Neuronal stem cell (in vitro differentiated cells): ENCODE results near the gene MACROD2.
A peak's percentile ranks its signal among the peaks of the same experiment; 100 is the strongest.

Experiments
- DNase-seq: peaks from one replicate; pipeline ENCODE4 v3.0.0-alpha.2; 2013; ENCODE audit warnings: low spot score
- H2AFZ ChIP-seq: one replicate; pipeline ENCODE4 v1.6.1; 2013; ENCODE audit warnings: mild to moderate bottlenecking, low read length, inconsistent platforms
- H2AK5ac ChIP-seq: 2 replicates; pipeline ENCODE4 v1.6.1; 2013; ENCODE audit warnings: low read depth, mild to moderate bottlenecking, inconsistent platforms, low read length, moderate library complexity, mixed read lengths
- H2BK120ac ChIP-seq: 2 replicates; pipeline ENCODE4 v1.6.1; 2013; ENCODE audit warnings: low read depth, mild to moderate bottlenecking, inconsistent platforms, low read length, moderate library complexity, mixed read lengths
- H2BK12ac ChIP-seq: one replicate; pipeline ENCODE4 v1.6.1; 2013; ENCODE audit warnings: low read length, inconsistent platforms
- H2BK15ac ChIP-seq: 2 replicates; pipeline ENCODE4 v1.6.1; 2013; ENCODE audit warnings: mild to moderate bottlenecking, low read length, inconsistent platforms, mixed read lengths
- H2BK5ac ChIP-seq: one replicate; pipeline ENCODE4 v1.6.1; 2013; ENCODE audit warnings: inconsistent platforms, mild to moderate bottlenecking, low read length, moderate library complexity
- H3K14ac ChIP-seq: one replicate; pipeline ENCODE4 v1.6.1; 2013; ENCODE audit warnings: low read length, inconsistent platforms
- H3K18ac ChIP-seq: 2 replicates; pipeline ENCODE4 v1.6.1; 2013; ENCODE audit warnings: low read length, inconsistent platforms
- H3K23ac ChIP-seq: 2 replicates; pipeline ENCODE4 v1.6.1; 2013; ENCODE audit warnings: low read depth, mild to moderate bottlenecking, mixed read lengths, low read length, inconsistent platforms; ENCODE audit not compliant: poor library complexity
- H3K27ac ChIP-seq: replicated peaks from 3 replicates; pipeline ENCODE4 v1.5.1; 2013; ENCODE audit warnings: low read length, inconsistent platforms
- H3K27me3 ChIP-seq, 3 experiments: 2 replicates each; pipeline ENCODE4 v1.6.1; 2013; ENCODE audit warnings: low read length in 3 of 3, mild to moderate bottlenecking in 2 of 3, inconsistent platforms in 1 of 3, low read depth in 1 of 3, mixed read lengths in 1 of 3, moderate library complexity in 1 of 3; ENCODE audit not compliant: control insufficient read depth in 3 of 3, insufficient read depth in 3 of 3
- H3K36me3 ChIP-seq, 2 donors: replicated peaks in 1 of 2; 2 replicates each; pipeline ENCODE4 v1.6.1; 2013; ENCODE audit warnings: low read length in 2 of 2; ENCODE audit not compliant: control insufficient read depth in 2 of 2, insufficient read depth in 2 of 2
- H3K4ac ChIP-seq: 2 replicates; pipeline ENCODE4 v1.6.1; 2013; ENCODE audit warnings: inconsistent platforms, mild to moderate bottlenecking, low read length, moderate library complexity
- H3K4me1 ChIP-seq, 2 donors: 1 replicate in 1 of 2; 2 replicates in 1 of 2; pipeline ENCODE4 v1.6.1; 2013; ENCODE audit warnings: low read length in 2 of 2, low read depth in 1 of 2; ENCODE audit not compliant: control insufficient read depth in 2 of 2, insufficient read depth in 1 of 2
- H3K4me2 ChIP-seq: one replicate; pipeline ENCODE4 v1.6.1; 2013; ENCODE audit warnings: mild to moderate bottlenecking, low read length, inconsistent platforms; ENCODE audit not compliant: insufficient read depth, poor library complexity, severe bottlenecking
- H3K4me3 ChIP-seq, 2 donors: 2 replicates each; pipeline ENCODE4 v1.5.1; 2013; ENCODE audit warnings: low read length in 2 of 2, mild to moderate bottlenecking in 2 of 2, inconsistent platforms in 1 of 2, moderate library complexity in 1 of 2
- H3K79me1 ChIP-seq: one replicate; pipeline ENCODE4 v1.6.1; 2013; ENCODE audit warnings: low read depth, mild to moderate bottlenecking, inconsistent platforms, low read length, moderate library complexity
- H3K9ac ChIP-seq: one replicate; pipeline ENCODE4 v1.6.1; 2013; ENCODE audit warnings: mild to moderate bottlenecking, low read depth, low read length, inconsistent platforms; ENCODE audit not compliant: poor library complexity
- H3K9me3 ChIP-seq, 2 donors: replicated peaks in 1 of 2; 2 replicates each; pipeline versions ENCODE3 to v1.6.1; 2013; ENCODE audit warnings: low read length in 2 of 2, mild to moderate bottlenecking in 2 of 2, inconsistent platforms in 1 of 2, low read depth in 1 of 2, mixed read lengths in 1 of 2, moderate library complexity in 1 of 2; ENCODE audit not compliant: control insufficient read depth in 2 of 2, insufficient read depth in 1 of 2
- H4K8ac ChIP-seq: one replicate; pipeline ENCODE4 v1.6.1; 2013; ENCODE audit warnings: low read depth, mild to moderate bottlenecking, inconsistent platforms, low read length, moderate library complexity
- H4K91ac ChIP-seq: one replicate; pipeline ENCODE4 v1.6.1; 2013; ENCODE audit warnings: low read length, low read depth, mild to moderate bottlenecking, inconsistent platforms; ENCODE audit not compliant: poor library complexity
- WGBS, 2 donors: extraction: QIAGEN DNeasy Blood & Tissue Kit; methylation state at CpG; one replicate each; pipeline ENCODE4 v1.1.7; 2013; ENCODE audit warnings: missing lambda C conversion rate in 2 of 2, mixed read lengths in 1 of 2; ENCODE audit not compliant: insufficient read length in 2 of 2, insufficient replicate concordance in 1 of 2; ENCODE audit errors: extremely low coverage in 2 of 2; 5-methylcytosine and 5-hydroxymethylcytosine counted together

The MACROD2 gene

DNA sequence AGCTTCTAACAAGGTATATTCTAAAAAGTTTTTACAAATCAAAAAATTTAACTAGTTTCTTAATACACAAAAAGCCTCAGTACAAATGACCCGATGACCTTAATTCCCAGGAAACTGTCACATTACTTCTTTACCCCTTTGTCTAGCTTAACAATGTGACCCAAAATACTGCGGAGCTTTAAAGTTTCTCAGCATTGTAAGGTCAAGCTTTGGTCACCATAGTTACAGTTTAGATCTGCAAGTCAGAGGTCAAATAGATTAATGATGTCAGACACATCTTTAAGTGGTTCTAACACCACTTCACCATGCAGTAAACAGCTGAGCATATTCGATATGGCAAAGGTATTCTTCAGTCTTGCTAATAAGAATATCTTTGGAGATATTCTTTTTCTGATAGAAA, 378.9 kb downstream of the MACROD2 start:
- no peaks in the 10 kb centered on the region for H3K9me3 ChIP-seq
- no peak overlapping the region for H3K23ac ChIP-seq
- no peaks in the 10 kb centered on the region for H3K79me1 ChIP-seq
- no peak overlapping the region for H3K4me2 ChIP-seq
- no peaks in the 10 kb centered on the region for H3K36me3 ChIP-seq
- no peaks in the 10 kb centered on the region for H3K27me3 ChIP-seq
- no peak overlapping the region for H3K27ac ChIP-seq
- H2BK5ac ChIP-seq = no peak overlapping the region
- H3K14ac ChIP-seq = no peak overlapping the region
- peak; percentile 77 for DNase-seq
- no peak overlapping the region for H3K18ac ChIP-seq
- H3K4me3 ChIP-seq = no peak overlapping the region
- H3K4ac ChIP-seq = no peak overlapping the region
- H2AFZ ChIP-seq = no peak overlapping the region
- H2AK5ac ChIP-seq = no peak overlapping the region
- H3K4me1 ChIP-seq = peaks cover 12 to 26% of the 10 kb centered on the region in 2 donors
- no CpG with 5 or more reads among the region's 3 CpGs for WGBS, 2 donors
- H3K9ac ChIP-seq = no peak overlapping the region
- H2BK120ac ChIP-seq = no peak overlapping the region
- H4K8ac ChIP-seq = no peak overlapping the region
- no peak overlapping the region for H2BK15ac ChIP-seq
- H2BK12ac ChIP-seq = no peak overlapping the region
- H4K91ac ChIP-seq = no peak overlapping the region

DNA sequence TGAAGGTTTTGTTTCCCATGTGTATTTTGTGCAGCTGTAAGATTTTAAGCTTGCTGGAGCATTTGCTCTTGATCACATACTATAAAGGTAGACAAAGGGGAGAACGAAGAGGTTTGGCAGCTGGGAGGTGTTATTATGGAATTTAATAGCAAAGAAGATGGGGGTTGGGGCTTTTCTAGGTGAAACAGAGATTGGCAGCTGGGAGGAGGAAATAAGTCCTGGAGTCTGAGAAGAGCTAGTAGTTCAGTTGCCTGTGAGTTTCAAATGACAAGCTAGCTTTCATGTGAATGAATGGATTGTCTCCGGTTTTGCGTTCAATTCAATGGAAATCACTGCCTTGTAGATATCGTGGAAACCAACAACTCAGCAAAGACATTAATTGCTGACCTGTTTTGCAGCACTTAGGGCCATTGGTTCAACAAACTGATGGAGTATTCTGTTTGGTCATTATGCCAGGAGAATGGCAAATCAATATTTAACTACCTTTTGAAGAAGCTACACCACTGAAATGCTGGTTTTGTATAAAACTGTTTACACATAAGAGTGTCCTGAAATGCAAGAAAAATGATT, 380.2 kb downstream of the MACROD2 start:
- Histone ChIP-seq H2BK12ac (no peak overlapping the region), H2AFZ (no peak overlapping the region), H3K14ac (no peak overlapping the region), H3K36me3 (no peaks in the 10 kb centered on the region), H3K27ac (peak overlapping the region; percentile 77), H3K4ac (no peak overlapping the region), H3K23ac (no peak overlapping the region), H3K9me3 (no peaks in the 10 kb centered on the region), H3K4me3 (no peak overlapping the region), H4K8ac (no peak overlapping the region), H3K9ac (no peak overlapping the region), H4K91ac (no peak overlapping the region), H2BK5ac (no peak overlapping the region), H3K79me1 (no peaks in the 10 kb centered on the region), H3K27me3 (no peaks in the 10 kb centered on the region), H2BK120ac (no peak overlapping the region), H3K18ac (no peak overlapping the region), H3K4me1 (peaks cover 12 to 26% of the 10 kb centered on the region in 2 donors), H2AK5ac (no peak overlapping the region), H3K4me2 (no peak overlapping the region), H2BK15ac (no peak overlapping the region)
- WGBS, 2 donors = no CpG with 5 or more reads among the region's 4 CpGs
- DNase-seq = peak; percentile 39

DNA sequence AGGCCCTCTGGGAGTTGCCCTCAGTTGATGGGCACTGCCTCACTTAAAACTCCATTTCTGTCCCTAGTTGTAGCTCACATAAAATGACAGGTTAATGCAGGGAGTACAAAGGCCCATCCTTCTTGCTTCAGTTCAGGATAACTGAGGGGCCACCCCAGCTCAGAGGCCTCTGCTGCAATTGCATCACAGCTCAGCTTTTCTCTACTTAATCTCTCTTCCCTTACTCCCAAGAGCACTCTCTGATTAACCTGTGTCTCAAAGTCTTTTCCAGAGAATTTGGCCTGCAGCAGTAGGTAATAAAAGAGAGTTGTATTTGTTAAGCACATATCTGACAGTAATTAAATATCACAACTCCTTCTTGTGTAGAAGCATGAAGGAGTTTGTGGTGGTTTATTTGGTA, 383.0 kb downstream of the MACROD2 start:
- H4K8ac ChIP-seq = no peak overlapping the region
- H3K4me1 ChIP-seq = peaks cover 10 to 21% of the 10 kb centered on the region in 2 donors
- H3K9ac ChIP-seq = no peak overlapping the region
- no peak overlapping the region for H2AK5ac ChIP-seq
- H3K36me3 ChIP-seq = no peaks in the 10 kb centered on the region
- no peak overlapping the region for H2BK5ac ChIP-seq
- no peak overlapping the region for H3K4me2 ChIP-seq
- no peak overlapping the region for H2BK12ac ChIP-seq
- H4K91ac ChIP-seq = no peak overlapping the region
- no peaks in the 10 kb centered on the region for H3K27me3 ChIP-seq
- no peak overlapping the region for H2BK15ac ChIP-seq
- no peak overlapping the region for H3K14ac ChIP-seq
- H3K18ac ChIP-seq = no peak overlapping the region
- H3K27ac ChIP-seq = no peak overlapping the region
- H3K23ac ChIP-seq = no peak overlapping the region
- H2BK120ac ChIP-seq = no peak overlapping the region
- no peak overlapping the region for H2AFZ ChIP-seq
- no peaks in the 10 kb centered on the region for H3K79me1 ChIP-seq
- no peak overlapping the region for H3K4me3 ChIP-seq
- no peaks in the 10 kb centered on the region for H3K9me3 ChIP-seq
- no peak overlapping the region for H3K4ac ChIP-seq
- no peak for DNase-seq

DNA sequence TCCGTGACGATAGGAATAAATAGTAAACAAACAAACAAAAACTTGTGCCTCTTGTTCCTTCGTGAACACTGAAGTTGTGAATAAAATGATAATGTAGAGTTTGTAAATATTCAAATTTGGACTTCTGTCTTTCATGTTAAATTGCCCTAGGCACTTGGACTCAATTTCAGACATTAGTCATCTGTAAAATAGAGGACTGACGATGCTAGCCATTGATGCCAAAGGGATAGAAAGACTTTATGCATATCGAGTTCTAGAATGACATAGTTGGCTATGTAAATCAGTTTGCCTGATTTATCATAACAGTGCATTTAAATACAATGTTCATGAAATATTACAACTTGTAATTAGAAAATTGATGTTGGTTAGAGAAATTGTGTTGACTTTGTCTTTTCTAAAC, 388.0 kb downstream of the MACROD2 start:
- Histone ChIP-seq H2BK120ac (no peak overlapping the region), H4K8ac (no peak overlapping the region), H2AFZ (no peak overlapping the region), H3K4me2 (no peak overlapping the region), H3K27ac (no peak overlapping the region), H3K9me3 (peaks cover 2 to 12% of the 10 kb centered on the region in 2 donors), H3K4me1 (peaks cover 2 to 3% of the 10 kb centered on the region in 2 donors), H4K91ac (no peak overlapping the region), H3K23ac (no peak overlapping the region), H2BK15ac (no peak overlapping the region), H3K4me3 (no peak overlapping the region), H3K27me3 (no peaks in the 10 kb centered on the region), H3K9ac (no peak overlapping the region), H3K79me1 (no peaks in the 10 kb centered on the region), H3K18ac (no peak overlapping the region), H2BK5ac (no peak overlapping the region), H3K4ac (no peak overlapping the region), H3K14ac (no peak overlapping the region), H3K36me3 (no peaks in the 10 kb centered on the region), H2AK5ac (no peak overlapping the region), H2BK12ac (no peak overlapping the region)
- no CpG with 5 or more reads among the region's 5 CpGs for WGBS, 2 donors
- no peak for DNase-seq
